T1000 (cell line): ENCODE data around the gene CYP4B1.

ENCODE experiments used
- DNase-seq: peaks from one replicate; lab custom pipeline; 2025; ENCODE audit warnings: mixed read lengths; lab: John Stamatoyannopoulos, UW

The CYP4B1 gene

GRCh38 chr1:46797696-46798470, 963 bp upstream of the CYP4B1 start:
- no peak for DNase-seq

GRCh38 chr1:46800742-46801141, 1.9 kb downstream of the CYP4B1 start:
- no peak for DNase-seq

- DNase-seq, result no peak
These were observed 2.6 kb downstream of the CYP4B1 start for GRCh38 chr1:46801323-46802055.

- DNase-seq, result no peak
These were observed 3.2 kb downstream of the CYP4B1 start for GRCh38 chr1:46802081-46802480.

GRCh38 chr1:46802901-46803574, 4.2 kb downstream of the CYP4B1 start:
- DNase-seq, result no peak

GRCh38 chr1:46804027-46804889, 5.4 kb downstream of the CYP4B1 start:
- DNase-seq, result no peak

- no peak for DNase-seq
These were observed 6.1 kb downstream of the CYP4B1 start for GRCh38 chr1:46804926-46805325.

- DNase-seq, result no peak
These were observed 6.9 kb downstream of the CYP4B1 start for GRCh38 chr1:46805755-46806154.

GRCh38 chr1:46806196-46807020, 7.6 kb downstream of the CYP4B1 start:
- DNase-seq, result no peak

- DNase-seq, result no peak
These were observed 8.5 kb downstream of the CYP4B1 start for GRCh38 chr1:46807046-46807972.

GRCh38 chr1:46809071-46809470, 10.2 kb downstream of the CYP4B1 start:
- DNase-seq, result no peak

- DNase-seq, result no peak
These were observed 11.1 kb downstream of the CYP4B1 start for GRCh38 chr1:46809904-46810303.

GRCh38 chr1:46810596-46810995, 11.8 kb downstream of the CYP4B1 start:
- no peak for DNase-seq

GRCh38 chr1:46811053-46811452, 12.2 kb downstream of the CYP4B1 start:
- no peak for DNase-seq

- no peak for DNase-seq
These were observed 13.5 kb downstream of the CYP4B1 start for GRCh38 chr1:46812065-46812963.

GRCh38 chr1:46812996-46813857, 14.4 kb downstream of the CYP4B1 start:
- no peak for DNase-seq

GRCh38 chr1:46813858-46814396, 15.1 kb downstream of the CYP4B1 start:
- DNase-seq, result no peak

GRCh38 chr1:46815133-46815532, 16.3 kb downstream of the CYP4B1 start:
- no peak for DNase-seq
